BLaER1 treated with 17β-estradiol and CSF1 and Interleukin-3, amounts not matched to agents 10 nM and 100 nM (cell line): ENCODE data around the gene METTL14.

Experiments
- H3K27ac ChIP-seq, 11 experiments: shearing (Covaris generic); formaldehyde crosslinking; 2 replicates each; pipeline ENCODE4 v1.8.1; 2022
- H3K27me3 ChIP-seq, 11 experiments: shearing (Covaris generic); formaldehyde crosslinking; 2 replicates each; pipeline ENCODE4 v1.8.1; 2022
- H3K36me3 ChIP-seq, 11 experiments: shearing (Covaris generic); formaldehyde crosslinking; 2 replicates each; pipeline ENCODE4 v1.8.1; 2022
- H3K4me1 ChIP-seq, 10 experiments: shearing (Covaris generic); formaldehyde crosslinking; 2 replicates each; pipeline ENCODE4 v1.8.1; 2022
- H3K4me2 ChIP-seq, 11 experiments: shearing (Covaris generic); formaldehyde crosslinking; 2 replicates each; pipeline ENCODE4 v1.8.1; 2022
- H3K4me3 ChIP-seq, 10 experiments: shearing (Covaris generic); formaldehyde crosslinking; 2 replicates each; pipeline ENCODE4 v1.8.1; 2022
- H3K9ac ChIP-seq, 11 experiments: shearing (Covaris generic); formaldehyde crosslinking; 2 replicates each; pipeline ENCODE4 v1.8.1; 2022
- H3K9me3 ChIP-seq, 11 experiments: shearing (Covaris generic); formaldehyde crosslinking; replicated peaks in 1 of 11; 2 replicates each; pipeline ENCODE4 v1.8.1; 2022
- H4K20me1 ChIP-seq, 11 experiments: shearing (Covaris generic); formaldehyde crosslinking; 2 replicates each; pipeline ENCODE4 v1.8.1; 2022
- Cebpa-rat ChIP-seq, 11 experiments: shearing (Covaris generic); IDR thresholded peaks; 2 replicates each; pipeline ENCODE4 v1.8.1; 2022

METTL14 gene

DNA sequence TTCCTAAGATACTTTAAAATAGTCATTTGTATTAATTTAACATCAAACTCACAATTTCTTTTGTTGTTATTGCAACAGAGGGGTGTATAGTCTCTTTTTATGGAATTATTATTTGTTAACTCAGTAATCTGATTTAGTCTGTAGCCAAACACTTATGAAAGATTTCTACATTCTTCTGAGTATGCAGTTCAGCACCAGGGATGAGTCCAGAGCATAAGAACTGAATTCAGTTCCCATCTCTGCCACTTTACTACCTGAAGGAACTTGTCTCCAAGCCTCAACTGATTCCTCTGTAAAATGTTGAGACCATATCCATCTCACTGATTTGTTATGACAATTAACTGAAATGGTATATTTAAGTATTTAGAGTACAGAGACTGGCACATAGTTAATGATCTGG is 45.5 kb downstream of the METTL14 start:
- no peak overlapping the region for H3K4me2 ChIP-seq
- H4K20me1 ChIP-seq, result peaks cover 0 to 8% (median 0%) of the 10 kb centered on the region in 11 experiments; a peak in 1 of 22 replicates
- H3K36me3 ChIP-seq, result peaks cover 60 to 100% (median 78%) of the 10 kb centered on the region in 11 experiments
- no peak overlapping the region for H3K27ac ChIP-seq
- no peak overlapping the region for H3K9ac ChIP-seq
- H3K4me3 ChIP-seq, result no peak overlapping the region
- no peaks in the 10 kb centered on the region for H3K9me3 ChIP-seq
- H3K27me3 ChIP-seq, result no peaks in the 10 kb centered on the region
- TF ChIP-seq Cebpa-rat (IDR thresholded peaks at IDR 0.05), result no peak
- no peaks in the 10 kb centered on the region for H3K4me1 ChIP-seq

DNA sequence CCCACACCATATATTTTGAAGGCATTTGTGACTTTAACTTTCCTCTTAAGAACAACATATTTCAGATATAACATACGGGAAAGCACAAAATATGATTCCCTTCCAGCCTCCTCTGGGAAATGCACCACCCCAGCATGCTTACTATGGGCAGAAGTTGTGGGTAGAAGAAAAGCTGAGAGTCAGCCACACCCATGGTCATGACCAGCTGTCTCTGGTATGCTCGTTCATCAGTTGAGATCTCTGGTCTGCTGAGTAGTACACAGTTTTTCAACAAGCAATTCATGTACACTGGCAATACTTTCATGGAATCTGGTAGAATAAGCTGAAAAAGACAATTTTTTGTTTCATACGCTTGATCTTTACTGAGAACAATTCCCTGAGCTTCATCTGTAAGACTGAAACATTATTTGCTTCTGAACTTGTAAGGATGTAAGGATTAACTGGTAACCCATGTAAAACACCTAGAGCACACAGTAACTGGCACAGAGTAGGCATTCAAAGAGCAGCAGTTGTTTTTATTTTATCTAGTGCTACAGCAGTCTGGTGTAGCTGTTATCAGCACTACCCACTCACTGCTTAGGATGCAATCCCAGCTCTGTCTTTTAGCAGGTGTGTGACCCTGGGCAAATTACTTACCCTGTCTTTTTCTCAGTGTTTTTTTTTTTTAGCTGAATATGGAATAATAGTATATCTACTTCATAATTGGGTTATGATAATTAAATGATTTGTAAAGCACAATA is 47.6 kb downstream of the METTL14 start:
- no peaks in the 10 kb centered on the region for H3K27me3 ChIP-seq
- no peak overlapping the region for H3K9ac ChIP-seq
- H3K36me3 ChIP-seq, result peaks cover 53 to 100% (median 77%) of the 10 kb centered on the region in 11 experiments
- no peak for TF ChIP-seq Cebpa-rat (IDR thresholded peaks at IDR 0.05)
- H3K27ac ChIP-seq, result no peak overlapping the region
- H3K4me2 ChIP-seq, result no peak overlapping the region
- H3K9me3 ChIP-seq, result no peaks in the 10 kb centered on the region
- no peaks in the 10 kb centered on the region for H3K4me1 ChIP-seq
- H4K20me1 ChIP-seq, result peaks cover 0 to 8% (median 0%) of the 10 kb centered on the region in 11 experiments; a peak in 1 of 22 replicates
- no peak overlapping the region for H3K4me3 ChIP-seq

DNA sequence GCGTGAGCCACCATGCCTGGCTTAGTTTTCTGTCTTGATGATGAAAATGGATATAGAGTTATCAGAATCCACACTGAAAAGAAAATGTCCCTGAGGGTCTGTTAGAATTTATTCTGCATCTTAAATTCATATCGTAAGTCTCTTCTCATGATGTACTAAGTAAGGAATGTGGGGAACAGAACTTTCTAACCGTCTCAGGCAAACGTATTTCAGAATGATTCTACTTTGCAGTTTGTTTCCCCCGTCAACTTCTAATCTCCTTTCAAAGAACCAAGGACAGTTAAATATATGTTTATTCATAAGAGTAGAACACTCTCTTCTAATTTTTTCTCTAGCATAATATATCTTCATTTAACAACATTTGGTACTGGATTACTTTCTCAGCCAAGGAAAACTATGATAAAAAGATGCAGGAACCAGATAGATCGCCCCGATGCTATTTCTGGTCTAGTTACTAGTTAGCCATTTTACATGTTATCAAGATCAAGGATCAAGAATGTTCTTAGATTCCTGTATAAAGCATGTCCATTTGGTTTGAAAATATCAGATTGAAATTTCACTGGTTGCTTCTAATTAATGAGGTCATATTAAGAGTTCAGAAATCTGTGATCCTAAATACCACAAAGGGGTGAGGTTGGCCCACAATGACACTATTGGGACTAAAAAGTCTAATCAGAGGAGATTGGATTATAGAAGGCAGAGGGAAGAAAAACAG is 49.5 kb downstream of the METTL14 start:
- H3K4me1 ChIP-seq, result no peaks in the 10 kb centered on the region
- peaks cover 0 to 8% (median 0%) of the 10 kb centered on the region in 11 experiments; a peak in 1 of 22 replicates for H4K20me1 ChIP-seq
- no peak overlapping the region for H3K9ac ChIP-seq
- no peak overlapping the region for H3K4me3 ChIP-seq
- H3K9me3 ChIP-seq, result no peaks in the 10 kb centered on the region
- H3K27me3 ChIP-seq, result no peaks in the 10 kb centered on the region
- H3K36me3 ChIP-seq, result peaks cover 47 to 100% (median 76%) of the 10 kb centered on the region in 11 experiments
- H3K4me2 ChIP-seq, result no peak overlapping the region
- H3K27ac ChIP-seq, result no peak overlapping the region
- no peak for TF ChIP-seq Cebpa-rat (IDR thresholded peaks at IDR 0.05)

DNA sequence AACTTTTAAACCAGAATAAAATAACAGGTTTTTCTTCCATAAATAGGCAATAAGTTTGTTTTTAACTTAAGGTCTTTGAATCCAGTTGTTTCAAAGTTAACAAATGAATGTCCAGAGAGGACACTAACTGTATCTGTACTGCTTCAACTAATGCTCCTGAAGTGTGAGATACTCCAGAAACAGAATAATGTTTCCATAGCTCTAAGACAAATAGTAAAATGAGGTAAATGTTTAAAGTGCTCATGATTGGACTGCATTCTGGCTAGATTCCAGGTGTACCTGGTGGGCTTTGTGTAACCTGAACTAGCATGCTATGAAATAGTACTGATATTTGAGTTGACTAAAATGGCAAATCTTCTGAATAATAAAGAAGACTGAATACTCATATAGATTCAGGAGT is 51.7 kb downstream of the METTL14 start:
- no peak overlapping the region for H3K4me3 ChIP-seq
- H3K27ac ChIP-seq, result no peak overlapping the region
- H3K27me3 ChIP-seq, result no peaks in the 10 kb centered on the region
- H3K4me2 ChIP-seq, result no peak overlapping the region
- peaks cover 49 to 97% (median 70%) of the 10 kb centered on the region in 11 experiments for H3K36me3 ChIP-seq
- H3K9me3 ChIP-seq, result no peaks in the 10 kb centered on the region
- H3K4me1 ChIP-seq, result no peaks in the 10 kb centered on the region
- no peak overlapping the region for H3K9ac ChIP-seq
- TF ChIP-seq Cebpa-rat (IDR thresholded peaks at IDR 0.05), result no peak
- H4K20me1 ChIP-seq, result peaks cover 0 to 14% (median 0%) of the 10 kb centered on the region in 11 experiments; a peak in 4 of 22 replicates

DNA sequence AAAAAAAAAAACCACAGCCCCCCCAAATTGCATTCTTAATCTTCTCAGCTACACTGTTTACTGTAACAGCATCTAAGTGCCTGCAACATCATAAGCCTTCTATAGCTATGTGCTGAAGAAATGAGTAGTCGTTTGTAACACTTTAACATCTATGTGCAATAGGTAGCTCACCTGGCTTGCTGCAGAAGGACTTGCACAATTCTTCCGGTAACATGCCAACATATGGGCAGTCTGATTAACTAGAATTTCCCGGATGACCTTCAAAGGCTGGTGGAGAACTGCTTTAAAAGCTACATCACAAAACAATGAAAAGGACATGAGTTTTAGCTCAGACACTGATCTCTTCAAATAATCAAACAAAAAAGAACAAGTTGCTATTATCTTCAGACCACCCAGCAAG is 52.9 kb downstream of the METTL14 start:
- no peak overlapping the region for H3K27ac ChIP-seq
- peaks cover 38 to 97% (median 65%) of the 10 kb centered on the region in 11 experiments for H3K36me3 ChIP-seq
- H4K20me1 ChIP-seq, result peaks cover 0 to 15% (median 0%) of the 10 kb centered on the region in 11 experiments; a peak in 5 of 22 replicates
- H3K4me2 ChIP-seq, result no peak overlapping the region
- no peaks in the 10 kb centered on the region for H3K27me3 ChIP-seq
- TF ChIP-seq Cebpa-rat (IDR thresholded peaks at IDR 0.05), result no peak
- no peak overlapping the region for H3K9ac ChIP-seq
- no peaks in the 10 kb centered on the region for H3K9me3 ChIP-seq
- H3K4me1 ChIP-seq, result no peaks in the 10 kb centered on the region
- H3K4me3 ChIP-seq, result no peak overlapping the region

DNA sequence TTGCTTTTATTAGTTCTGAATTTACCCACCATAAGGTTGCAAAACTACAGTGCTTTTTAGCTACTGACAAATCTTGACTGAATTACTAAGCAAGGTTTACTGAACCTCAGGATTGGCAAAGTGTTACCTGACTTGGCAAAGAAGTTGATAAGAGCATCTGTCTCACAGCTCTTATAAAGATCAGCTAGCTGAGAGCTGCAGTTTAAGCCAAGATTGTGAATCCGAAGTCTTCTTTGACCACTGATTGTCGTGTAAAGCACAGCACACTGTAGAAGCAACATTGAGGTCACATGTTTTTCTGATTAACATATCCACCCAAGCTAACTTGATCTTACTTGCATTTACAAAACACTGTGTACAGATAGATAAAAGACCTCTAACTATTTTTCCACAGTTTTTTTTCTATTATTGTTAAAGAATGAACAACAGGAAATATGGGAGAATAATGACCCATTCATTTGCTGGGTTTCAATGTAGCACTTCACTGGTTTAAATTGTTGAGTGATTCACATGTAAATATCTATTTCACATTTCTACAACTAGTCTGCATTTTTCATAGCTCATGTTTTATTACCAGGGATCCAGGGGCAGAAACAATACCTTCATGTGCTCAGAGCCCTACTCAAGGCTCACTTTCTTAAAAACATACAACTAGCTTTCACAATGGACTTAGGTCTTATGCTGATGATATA is 54.0 kb downstream of the METTL14 start:
- no peaks in the 10 kb centered on the region for H3K9me3 ChIP-seq
- no peak overlapping the region for H3K9ac ChIP-seq
- H3K36me3 ChIP-seq, result peaks cover 42 to 97% (median 68%) of the 10 kb centered on the region in 11 experiments
- 0 out of 20 replicates have a peak, but pooled peaks cover 0 to 4% (median 0%) of the 10 kb centered on the region in 10 experiments for H3K4me1 ChIP-seq
- no peak overlapping the region for H3K4me2 ChIP-seq
- no peak overlapping the region for H3K27ac ChIP-seq
- no peak overlapping the region for H3K4me3 ChIP-seq
- H4K20me1 ChIP-seq, result peaks cover 0 to 19% (median 0%) of the 10 kb centered on the region in 11 experiments; a peak in 5 of 22 replicates
- TF ChIP-seq Cebpa-rat (IDR thresholded peaks at IDR 0.05), result no peak
- no peaks in the 10 kb centered on the region for H3K27me3 ChIP-seq

DNA sequence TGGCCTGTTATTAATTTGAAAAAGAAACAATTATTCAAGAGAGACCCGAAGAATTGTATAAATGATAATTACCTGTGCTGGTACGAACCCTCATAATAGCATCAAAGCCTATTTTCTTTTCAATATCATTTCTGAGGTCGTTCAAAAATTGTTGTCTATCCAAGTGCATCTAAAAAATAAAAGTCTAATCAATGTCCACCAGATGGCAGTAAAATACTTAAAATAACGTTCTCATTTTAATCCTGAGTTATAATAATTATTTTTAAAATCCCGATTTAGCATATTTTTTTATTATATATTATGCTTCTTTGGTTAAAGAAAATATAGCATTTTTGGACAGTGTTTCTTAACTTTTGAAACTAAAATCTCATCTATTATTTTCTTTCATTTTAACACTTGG is 55.7 kb downstream of the METTL14 start:
- Histone ChIP-seq H3K27ac (no peak overlapping the region), H3K4me1 (0 out of 20 replicates have a peak, but pooled peaks cover 0 to 8% (median 0%) of the 10 kb centered on the region in 10 experiments), H3K4me3 (no peak overlapping the region)

DNA sequence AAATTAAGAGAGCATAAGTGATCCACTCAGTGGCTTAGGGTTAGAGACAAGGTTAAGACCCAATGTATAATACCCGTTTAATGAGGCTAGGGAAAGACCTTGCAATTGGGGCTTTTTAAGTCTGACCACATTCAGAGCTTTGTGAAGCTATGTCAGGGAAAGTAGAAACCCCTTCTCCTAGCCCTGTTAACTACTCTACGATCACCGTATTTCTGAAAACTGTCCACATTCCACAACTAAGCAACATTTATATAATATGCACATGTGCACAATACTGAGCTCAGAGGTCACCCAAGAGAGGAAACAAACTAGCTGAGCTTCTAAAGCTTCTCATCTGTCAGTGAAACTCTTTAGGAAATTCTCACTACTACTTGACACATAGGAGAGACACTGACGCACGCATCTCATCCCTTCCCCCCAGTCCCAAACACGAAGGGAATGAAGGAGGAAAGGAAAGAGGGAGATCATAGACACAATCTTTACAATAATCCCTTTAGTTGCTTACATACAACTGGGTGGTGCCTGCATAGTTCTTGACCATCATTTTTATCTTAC is 56.2 kb downstream of the METTL14 start:
- H3K27ac ChIP-seq, result no peak overlapping the region
- no peak overlapping the region for H3K4me2 ChIP-seq
- 0 out of 20 replicates have a peak, but pooled peaks cover 0 to 8% (median 0%) of the 10 kb centered on the region in 10 experiments for H3K4me1 ChIP-seq
- peaks cover 41 to 94% (median 68%) of the 10 kb centered on the region in 11 experiments for H3K36me3 ChIP-seq
- no peaks in the 10 kb centered on the region for H3K9me3 ChIP-seq
- H3K27me3 ChIP-seq, result no peaks in the 10 kb centered on the region
- peaks cover 0 to 19% (median 0%) of the 10 kb centered on the region in 11 experiments; a peak in 5 of 22 replicates for H4K20me1 ChIP-seq
- TF ChIP-seq Cebpa-rat (IDR thresholded peaks at IDR 0.05), result no peak
- no peak overlapping the region for H3K9ac ChIP-seq
- no peak overlapping the region for H3K4me3 ChIP-seq

More for the DNA sequence above, 55.7 kb downstream of the METTL14 start:
- H3K9me3 ChIP-seq, result no peaks in the 10 kb centered on the region
- no peak overlapping the region for H3K4me2 ChIP-seq
- no peaks in the 10 kb centered on the region for H3K27me3 ChIP-seq
- no peak for TF ChIP-seq Cebpa-rat (IDR thresholded peaks at IDR 0.05)
- peaks cover 47 to 97% (median 71%) of the 10 kb centered on the region in 11 experiments for H3K36me3 ChIP-seq
- H4K20me1 ChIP-seq, result peaks cover 0 to 19% (median 0%) of the 10 kb centered on the region in 11 experiments; a peak in 5 of 22 replicates
- H3K9ac ChIP-seq, result no peak overlapping the region
